Karpas-422 (cell line): ENCODE data around the gene UBE2B. TPM values are rescaled to one million over a fixed set of nuclear protein-coding genes. Genes with fewer than 3 reads are reported as not detected.
A peak's percentile ranks its signal among the peaks of the same experiment; 100 is the strongest.

Experiments
- DNase-seq: peaks from one replicate; pipeline ENCODE4 v3.0.0-alpha.2; 2015
- H2AFZ ChIP-seq: fragments of 200-600 bp; sonication (generic); 2 replicates; pipeline ENCODE4 v1.6.1; 2014; ENCODE audit warnings: antibody characterized with exemption, low read length, mixed read lengths
- H3K27ac ChIP-seq: fragments of 200-600 bp; sonication (generic); 2 replicates; pipeline ENCODE4 v1.5.1; 2014; ENCODE audit warnings: mild to moderate bottlenecking, low read length, moderate library complexity
- H3K27me3 ChIP-seq: fragments of 200-600 bp; sonication (generic); 2 replicates; pipeline ENCODE4 v1.6.1; 2014; ENCODE audit warnings: low read length, mixed read lengths
- H3K36me3 ChIP-seq: fragments of 200-600 bp; sonication (generic); 2 replicates; pipeline ENCODE4 v1.6.1; 2014; ENCODE audit warnings: low read length, mixed read lengths; ENCODE audit not compliant: insufficient read depth
- H3K4me1 ChIP-seq: fragments of 200-600 bp; sonication (generic); 2 replicates; pipeline ENCODE4 v1.6.1; 2014; ENCODE audit warnings: mild to moderate bottlenecking, low read length, mixed read lengths
- H3K4me2 ChIP-seq: fragments of 200-600 bp; sonication (generic); 2 replicates; pipeline ENCODE4 v1.6.1; 2014; ENCODE audit warnings: low read length, low read depth, mild to moderate bottlenecking; ENCODE audit not compliant: poor library complexity, severe bottlenecking
- H3K4me3 ChIP-seq: fragments of 200-600 bp; sonication (generic); 2 replicates; pipeline ENCODE4 v1.5.1; 2014; ENCODE audit warnings: mild to moderate bottlenecking, antibody characterized with exemption, low read length, mixed read lengths
- H3K79me2 ChIP-seq: fragments of 200-600 bp; sonication (generic); 2 replicates; pipeline ENCODE4 v1.6.1; 2014; ENCODE audit warnings: mild to moderate bottlenecking, low read length, mixed read lengths
- H3K9ac ChIP-seq: fragments of 200-600 bp; sonication (generic); 2 replicates; pipeline ENCODE4 v1.6.0; 2014; ENCODE audit warnings: low read length
- H3K9me2 ChIP-seq: fragments of 200-600 bp; sonication (generic), shearing (Covaris generic); replicated peaks from 2 replicates; pipeline ENCODE4 v1.6.0; 2014; ENCODE audit warnings: mild to moderate bottlenecking, low read length, moderate library complexity; ENCODE audit not compliant: insufficient read depth
- H3K9me3 ChIP-seq: fragments of 300-700, 200-600 bp; sonication (generic); 2 replicates; pipeline ENCODE4 v1.6.1; 2014; ENCODE audit warnings: low read length, mixed read lengths
- H4K20me1 ChIP-seq: fragments of 200-600 bp; sonication (generic); 2 replicates; pipeline ENCODE4 v1.6.1; 2014; ENCODE audit warnings: mild to moderate bottlenecking, antibody characterized with exemption, low read length, low read depth; ENCODE audit not compliant: insufficient read depth
- total RNA-seq: library from RNA; depleted of rRNA; stranded (reverse); fragments of >200 nt; shearing (Covaris generic); gene quantifications from 2 replicates; pipeline ENCODE4 v1.2.3, GENCODE V29; 2014; ENCODE audit warnings: low replicate concordance

The UBE2B gene
- total RNA-seq, 1 experiment from 2014 or later = 47.9 TPM

- H4K20me1 ChIP-seq = no peaks in the 10 kb centered on the region
- no peak overlapping the region for H3K27ac ChIP-seq
- peaks cover 15% of the 10 kb centered on the region for H3K4me1 ChIP-seq
- H3K4me3 ChIP-seq = no peak overlapping the region
- no peak for DNase-seq
- no peak overlapping the region for H2AFZ ChIP-seq
- H3K9me3 ChIP-seq = no peaks in the 10 kb centered on the region
- H3K27me3 ChIP-seq = no peaks in the 10 kb centered on the region
- H3K36me3 ChIP-seq = peaks cover 16% of the 10 kb centered on the region; the same call in 1 of the 2 replicates
- no peak overlapping the region for H3K9ac ChIP-seq
- no peak overlapping the region for H3K4me2 ChIP-seq
- peaks cover 49% of the 10 kb centered on the region for H3K79me2 ChIP-seq
- no peaks in the 10 kb centered on the region for H3K9me2 ChIP-seq
Observed at GRCh38 chr5:134406390-134406789, 35.0 kb downstream of the UBE2B start.

DNA sequence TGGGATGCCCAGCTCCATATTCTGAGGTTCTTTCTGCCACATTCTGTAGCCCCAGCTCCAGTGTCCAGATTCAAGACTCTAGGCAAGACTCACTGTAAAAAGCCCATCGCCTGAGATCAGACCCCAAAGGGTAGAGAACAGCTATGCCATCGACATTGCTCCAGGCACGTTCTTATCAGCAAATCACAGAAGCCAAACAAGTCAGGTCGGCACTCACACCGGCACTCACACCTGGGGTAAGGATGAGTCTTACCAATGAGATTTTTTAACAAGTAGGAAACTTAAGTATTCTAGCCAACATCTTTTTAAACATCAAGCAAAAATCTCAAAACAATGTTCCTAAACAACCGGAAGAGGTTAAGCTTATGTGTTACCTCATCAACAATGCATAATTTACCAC lies 38.0 kb downstream of the UBE2B start:
- peaks cover 24% of the 10 kb centered on the region for H3K4me1 ChIP-seq
- no peak overlapping the region for H3K4me3 ChIP-seq
- no peak overlapping the region for H3K9ac ChIP-seq
- no peaks in the 10 kb centered on the region for H3K9me3 ChIP-seq
- DNase-seq = no peak
- peak overlapping the region; percentile 98 for H3K4me2 ChIP-seq
- no peak overlapping the region for H2AFZ ChIP-seq
- H3K79me2 ChIP-seq = peaks cover 54% of the 10 kb centered on the region
- H3K27me3 ChIP-seq = no peaks in the 10 kb centered on the region
- H3K36me3 ChIP-seq = peaks cover 16% of the 10 kb centered on the region; the same call in 1 of the 2 replicates
- no peak overlapping the region for H3K27ac ChIP-seq
- H4K20me1 ChIP-seq = no peaks in the 10 kb centered on the region
- H3K9me2 ChIP-seq = no peaks in the 10 kb centered on the region

DNA sequence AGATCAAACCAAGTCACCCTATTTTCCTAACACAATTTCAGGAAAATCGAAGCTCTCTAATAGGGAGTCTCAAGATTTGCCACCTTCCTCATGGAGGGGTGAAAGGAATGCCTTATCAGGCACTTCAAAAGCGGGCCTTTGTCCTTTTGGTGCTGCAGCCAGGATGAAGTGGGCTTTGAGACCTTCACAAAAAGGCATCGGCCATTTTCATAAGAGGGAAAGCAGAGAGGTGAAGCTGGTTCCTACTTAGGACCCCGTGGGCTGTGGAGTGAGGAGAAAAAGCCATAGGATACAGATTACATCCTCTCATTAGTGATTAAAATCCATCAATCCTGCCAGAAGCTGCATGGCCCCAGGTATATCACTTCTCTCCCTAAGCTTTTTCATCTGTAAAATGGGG lies 39.5 kb downstream of the UBE2B start:
- H2AFZ ChIP-seq = no peak overlapping the region
- no peaks in the 10 kb centered on the region for H3K9me2 ChIP-seq
- H3K36me3 ChIP-seq = peaks cover 13% of the 10 kb centered on the region; the same call in 1 of the 2 replicates
- peak overlapping the region; percentile 100 for H3K4me3 ChIP-seq
- H3K9ac ChIP-seq = peak overlapping the region; percentile 99
- H3K79me2 ChIP-seq = peaks cover 51% of the 10 kb centered on the region
- peaks cover 24% of the 10 kb centered on the region for H3K4me1 ChIP-seq
- no peaks in the 10 kb centered on the region for H4K20me1 ChIP-seq
- H3K27me3 ChIP-seq = no peaks in the 10 kb centered on the region
- DNase-seq = peak; percentile 62
- H3K9me3 ChIP-seq = no peaks in the 10 kb centered on the region
- peak overlapping the region; percentile 78 for H3K27ac ChIP-seq
- H3K4me2 ChIP-seq = peak overlapping the region; percentile 98

DNA sequence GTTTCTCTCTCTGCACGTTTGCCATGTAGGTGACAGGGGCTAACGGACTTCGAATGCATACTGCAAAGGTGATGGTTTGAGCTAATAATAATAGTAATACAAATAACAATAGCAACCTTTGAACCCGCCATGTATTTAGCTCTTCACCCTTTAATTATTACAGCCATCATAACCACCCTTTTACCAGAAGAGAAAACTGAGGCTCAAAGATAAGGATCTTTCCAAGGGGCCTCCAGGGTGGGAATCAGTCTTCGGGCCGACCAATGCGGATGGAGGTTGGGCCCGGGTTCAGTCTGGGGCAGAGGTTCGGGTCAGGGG lies 39.8 kb downstream of the UBE2B start:
- Histone ChIP-seq H3K36me3 (peaks cover 10% of the 10 kb centered on the region; the same call in 1 of the 2 replicates), H3K79me2 (peaks cover 48% of the 10 kb centered on the region), H3K9me2 (no peaks in the 10 kb centered on the region), H3K27me3 (no peaks in the 10 kb centered on the region), H2AFZ (peak overlapping the region; percentile 29; the same call in 1 of the 2 replicates), H3K9ac (peak overlapping the region; percentile 99), H3K9me3 (no peaks in the 10 kb centered on the region), H3K4me2 (peak overlapping the region; percentile 98), H3K27ac (peak overlapping the region; percentile 78), H3K4me3 (peak overlapping the region; percentile 100), H4K20me1 (no peaks in the 10 kb centered on the region), H3K4me1 (peaks cover 24% of the 10 kb centered on the region)
- peak; percentile 53 for DNase-seq

- peak within 1 kb of the TSS; percentile 99 for H2AFZ ChIP-seq
- peak within 1 kb of the TSS; percentile 99 for H3K9ac ChIP-seq
Observed at GRCh38 chr5:134411546-134412266, 40.3 kb downstream of the UBE2B start, which contains the start of gene CDKN2AIPNL. CDKN2AIPNL (minus strand) TSS chr5:134411881; CDS start chr5:134411854, 27 bp downstream.

DNA sequence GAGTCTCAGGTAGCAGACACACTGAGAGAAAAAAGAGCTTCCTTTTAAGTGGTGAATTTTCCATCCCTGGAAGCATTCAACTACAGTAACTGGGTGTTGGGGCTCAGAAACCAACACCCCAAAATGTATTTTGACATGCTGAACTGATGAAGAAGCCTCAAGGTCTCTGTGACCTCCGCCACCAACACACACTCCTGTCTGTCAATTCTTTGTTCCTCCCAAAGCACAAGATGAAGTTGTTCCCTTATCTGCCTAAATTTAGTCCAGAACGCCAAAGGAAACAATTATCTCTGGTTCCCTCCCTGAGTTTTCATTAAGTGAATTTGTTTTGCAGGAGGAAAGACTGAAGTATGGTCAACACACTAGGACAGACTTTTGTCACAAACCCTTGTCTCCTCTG lies 41.7 kb downstream of the UBE2B start:
- H3K9me3 ChIP-seq = no peaks in the 10 kb centered on the region
- H3K36me3 ChIP-seq = peaks cover 4% of the 10 kb centered on the region; the same call in 1 of the 2 replicates
- H3K27ac ChIP-seq = no peak overlapping the region
- H3K9ac ChIP-seq = no peak overlapping the region
- no peak overlapping the region for H2AFZ ChIP-seq
- H3K79me2 ChIP-seq = peaks cover 37% of the 10 kb centered on the region
- no peaks in the 10 kb centered on the region for H4K20me1 ChIP-seq
- H3K4me3 ChIP-seq = no peak overlapping the region
- H3K4me2 ChIP-seq = peak overlapping the region; percentile 98
- H3K9me2 ChIP-seq = no peaks in the 10 kb centered on the region
- no peak for DNase-seq
- peaks cover 24% of the 10 kb centered on the region for H3K4me1 ChIP-seq
- H3K27me3 ChIP-seq = no peaks in the 10 kb centered on the region

More at GRCh38 chr5:134411546-134412266, 40.3 kb downstream of the UBE2B start, which contains the start of gene CDKN2AIPNL:
- Histone ChIP-seq H3K9me2 (no peaks in the 10 kb centered on the region), H3K27me3 (no peaks in the 10 kb centered on the region), H3K4me2 (peak within 1 kb of the TSS; percentile 98), H4K20me1 (no peaks in the 10 kb centered on the region), H3K9me3 (no peaks in the 10 kb centered on the region), H3K36me3 (peaks cover 5% of the 10 kb centered on the region; the same call in 1 of the 2 replicates), H3K4me1 (peaks cover 24% of the 10 kb centered on the region), H3K27ac (peak within 1 kb of the TSS; percentile 78), H3K79me2 (peaks cover 42% of the 10 kb centered on the region), H3K4me3 (peak within 1 kb of the TSS; percentile 100)
- peak; percentile 95 for DNase-seq

- H3K9me3 ChIP-seq = no peaks in the 10 kb centered on the region
- H3K79me2 ChIP-seq = no peaks in the 10 kb centered on the region
- H3K4me2 ChIP-seq = no peak overlapping the region
- no peak for DNase-seq
- no peak overlapping the region for H2AFZ ChIP-seq
- no peak overlapping the region for H3K4me3 ChIP-seq
- H3K36me3 ChIP-seq = no peaks in the 10 kb centered on the region
- H3K4me1 ChIP-seq = peaks cover under 1% of the 10 kb centered on the region; the same call in 1 of the 2 replicates
- no peak overlapping the region for H3K27ac ChIP-seq
- H3K9me2 ChIP-seq = no peaks in the 10 kb centered on the region
- H3K9ac ChIP-seq = no peak overlapping the region
- H4K20me1 ChIP-seq = no peaks in the 10 kb centered on the region
- no peaks in the 10 kb centered on the region for H3K27me3 ChIP-seq
Observed at GRCh38 chr5:134417707-134418106, 46.3 kb downstream of the UBE2B start.

GRCh38 chr5:134418958-134419357 lies 47.6 kb downstream of the UBE2B start:
- H3K9me2 ChIP-seq = no peaks in the 10 kb centered on the region
- H3K27ac ChIP-seq = no peak overlapping the region
- H3K27me3 ChIP-seq = no peaks in the 10 kb centered on the region
- H3K79me2 ChIP-seq = no peaks in the 10 kb centered on the region
- no peaks in the 10 kb centered on the region for H3K4me1 ChIP-seq
- H3K4me3 ChIP-seq = no peak overlapping the region
- H3K9ac ChIP-seq = no peak overlapping the region
- H3K4me2 ChIP-seq = no peak overlapping the region
- H3K36me3 ChIP-seq = no peaks in the 10 kb centered on the region
- H3K9me3 ChIP-seq = no peaks in the 10 kb centered on the region
- H2AFZ ChIP-seq = no peak overlapping the region
- no peak for DNase-seq
- H4K20me1 ChIP-seq = no peaks in the 10 kb centered on the region
